Body of pancreas (tissue), 4 donors: Measurements from ENCODE around the gene DPYD. TPM values are rescaled to one million over a fixed set of nuclear protein-coding genes. Genes with fewer than 3 reads are reported as not detected.

Source experiments
- ATAC-seq: fragments of 150-250 bp; one replicate; pipeline ENCODE4 v1.9.1; 2016
- DNase-seq, 4 donors: peaks; one replicate each; pipeline ENCODE4 v3.0.0-alpha.2; 2019
- H3K27ac ChIP-seq, 4 donors: fragments of 200-600 bp; sonication (generic); 1 replicate in 3 of 4; 2 replicates in 1 of 4; pipeline versions ENCODE4 v1.5.1 to v1.6.1; 2016 to 2019; ENCODE audit warnings: mild to moderate bottlenecking in 1 of 4, mixed read lengths in 1 of 4, moderate library complexity in 1 of 4
- H3K27me3 ChIP-seq, 2 donors: fragments of 200-600 bp; sonication (generic); one replicate each; pipeline ENCODE4 v1.6.0; 2016; ENCODE audit warnings: mild to moderate bottlenecking in 1 of 2
- H3K36me3 ChIP-seq, 2 donors: fragments of 200-600 bp; sonication (generic); replicated peaks in 1 of 2; 2 replicates each; pipeline ENCODE4 v1.5.1; 2016; ENCODE audit warnings: low read depth in 2 of 2; ENCODE audit not compliant: insufficient read depth in 1 of 2
- H3K4me1 ChIP-seq: fragments of 200-600 bp; sonication (generic); one replicate; pipeline ENCODE4 v1.6.0; 2016
- H3K4me3 ChIP-seq, 2 donors: fragments of 200-600 bp; sonication (generic); 1 replicate in 1 of 2; 2 replicates in 1 of 2; pipeline ENCODE4 v1.5.1; 2016 to 2019
- H3K9me3 ChIP-seq, 3 donors: fragments of 200-600 bp; sonication (generic); 1 replicate in 2 of 3; 2 replicates in 1 of 3; pipeline ENCODE4 v1.5.1; 2016
- POLR2A ChIP-seq, 3 donors: fragments of 450-650 bp; IDR thresholded peaks; one replicate each; pipeline ENCODE4 v1.6.1; 2016; ENCODE audit warnings: antibody characterized with exemption in 3 of 3, mild to moderate bottlenecking in 2 of 3
- WGBS, 2 donors: methylation state at CpG; one replicate each; pipeline ENCODE4 v1.1.5; 2017; 5-methylcytosine and 5-hydroxymethylcytosine counted together
- intact Hi-C: fragments of 100-400 bp; cut with DNase I; formaldehyde crosslinking; loops from one replicate; pipeline ENCODE4 v1.15.1; 2023
- total RNA-seq, 2 donors: library from RNA; depleted of rRNA; stranded (reverse); fragments of >200 nt; gene quantifications; one replicate each; pipeline ENCODE4 v1.1.0, GENCODE V29; 2016
- TF ChIP-seq, protein P1 (sequence below), 7 experiments: fragments of 450-650 bp in 4 of 7; fragments of 200-600 bp in 3 of 7; sonication (generic) in 3 of 7; IDR thresholded peaks; one replicate each; pipeline ENCODE4 v1.5.1; 2016 to 2019; ENCODE audit warnings: antibody characterized with exemption in 7 of 7

DPYD gene
- total RNA-seq, 2 donors from 2014 or later, result 13.8 to 17.1 TPM

DNA sequence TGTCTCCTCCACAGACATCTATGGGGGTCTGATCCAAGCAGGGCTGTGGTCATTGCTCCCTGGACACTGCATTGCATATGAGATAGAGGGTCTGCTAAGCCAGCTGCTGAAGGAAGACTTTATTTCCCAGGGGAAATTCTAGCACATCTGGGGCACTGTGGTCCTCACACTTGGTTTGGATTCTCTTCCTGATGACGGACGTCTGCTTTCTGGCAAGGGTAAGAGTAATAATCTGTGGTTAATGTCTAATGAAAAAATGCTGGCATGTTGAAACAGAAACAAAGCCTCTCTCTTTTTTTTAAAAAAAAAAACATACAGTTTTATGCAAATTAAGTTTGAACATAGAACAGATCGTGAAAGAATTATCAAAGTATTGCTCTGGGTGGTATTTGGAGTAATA is 553.9 kb downstream of the DPYD start:
- DNase-seq (no peak), ATAC-seq (no peak)
- 49 to 51% methylated on average over 3 of the region's 3 CpGs for WGBS, 2 donors
- Histone ChIP-seq H3K4me1 (no peaks in the 10 kb centered on the region), H3K27me3 (no peaks in the 10 kb centered on the region), H3K27ac (no peak overlapping the region), H3K4me3 (no peak overlapping the region), H3K36me3 (no peaks in the 10 kb centered on the region), H3K9me3 (no peaks in the 10 kb centered on the region)
- TF ChIP-seq, protein P1, sequence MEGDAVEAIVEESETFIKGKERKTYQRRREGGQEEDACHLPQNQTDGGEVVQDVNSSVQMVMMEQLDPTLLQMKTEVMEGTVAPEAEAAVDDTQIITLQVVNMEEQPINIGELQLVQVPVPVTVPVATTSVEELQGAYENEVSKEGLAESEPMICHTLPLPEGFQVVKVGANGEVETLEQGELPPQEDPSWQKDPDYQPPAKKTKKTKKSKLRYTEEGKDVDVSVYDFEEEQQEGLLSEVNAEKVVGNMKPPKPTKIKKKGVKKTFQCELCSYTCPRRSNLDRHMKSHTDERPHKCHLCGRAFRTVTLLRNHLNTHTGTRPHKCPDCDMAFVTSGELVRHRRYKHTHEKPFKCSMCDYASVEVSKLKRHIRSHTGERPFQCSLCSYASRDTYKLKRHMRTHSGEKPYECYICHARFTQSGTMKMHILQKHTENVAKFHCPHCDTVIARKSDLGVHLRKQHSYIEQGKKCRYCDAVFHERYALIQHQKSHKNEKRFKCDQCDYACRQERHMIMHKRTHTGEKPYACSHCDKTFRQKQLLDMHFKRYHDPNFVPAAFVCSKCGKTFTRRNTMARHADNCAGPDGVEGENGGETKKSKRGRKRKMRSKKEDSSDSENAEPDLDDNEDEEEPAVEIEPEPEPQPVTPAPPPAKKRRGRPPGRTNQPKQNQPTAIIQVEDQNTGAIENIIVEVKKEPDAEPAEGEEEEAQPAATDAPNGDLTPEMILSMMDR (IDR thresholded peaks at IDR 0.05), result no peak
- TF ChIP-seq POLR2A (IDR thresholded peaks at IDR 0.05), result no peak
- intact Hi-C loops, result no loop called here

DNA sequence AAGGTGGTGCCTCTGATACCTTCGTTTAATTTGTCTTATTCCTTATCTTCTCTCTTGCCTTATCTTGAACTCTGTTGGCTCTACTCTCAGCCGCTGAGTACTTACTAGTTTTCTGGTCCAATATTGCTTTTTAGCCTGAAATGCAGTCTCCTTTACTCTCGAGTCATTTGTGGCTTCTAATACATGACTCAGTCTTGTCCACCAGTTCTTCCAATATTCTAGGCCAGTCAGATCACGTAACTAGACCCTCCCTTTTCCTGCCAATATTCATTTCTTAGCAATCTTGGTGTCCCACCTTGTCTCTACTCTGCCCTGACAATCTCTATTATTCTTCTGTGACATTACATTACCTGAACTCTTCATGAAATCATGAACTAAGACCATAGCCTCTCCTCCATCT is 555.8 kb downstream of the DPYD start:
- 71 to 73% methylated on average over 4 of the region's 4 CpGs for WGBS, 2 donors
- DNase-seq (no peak), ATAC-seq (no peak)
- H3K9me3 ChIP-seq, result no peaks in the 10 kb centered on the region
- H3K4me3 ChIP-seq, result no peak overlapping the region
- no peaks in the 10 kb centered on the region for H3K27me3 ChIP-seq
- no peak overlapping the region for H3K27ac ChIP-seq
- intact Hi-C loops, result no loop called here
- no peaks in the 10 kb centered on the region for H3K4me1 ChIP-seq
- TF ChIP-seq, protein P1 (IDR thresholded peaks at IDR 0.05), result no peak
- no peak for TF ChIP-seq POLR2A (IDR thresholded peaks at IDR 0.05)
- no peaks in the 10 kb centered on the region for H3K36me3 ChIP-seq

- no peak overlapping the region for H3K27ac ChIP-seq
- ATAC-seq (no peak), DNase-seq (no peak)
- no peaks in the 10 kb centered on the region for H3K36me3 ChIP-seq
- no peak overlapping the region for H3K4me3 ChIP-seq
- no peaks in the 10 kb centered on the region for H3K27me3 ChIP-seq
- no peaks in the 10 kb centered on the region for H3K9me3 ChIP-seq
- H3K4me1 ChIP-seq, result no peaks in the 10 kb centered on the region
- intact Hi-C loops, result no loop called here
- TF ChIP-seq, protein P1 (IDR thresholded peaks at IDR 0.05), result no peak
- no peak for TF ChIP-seq POLR2A (IDR thresholded peaks at IDR 0.05)
Observed at GRCh38 chr1:97364086-97364485, 556.7 kb downstream of the DPYD start.

DNA sequence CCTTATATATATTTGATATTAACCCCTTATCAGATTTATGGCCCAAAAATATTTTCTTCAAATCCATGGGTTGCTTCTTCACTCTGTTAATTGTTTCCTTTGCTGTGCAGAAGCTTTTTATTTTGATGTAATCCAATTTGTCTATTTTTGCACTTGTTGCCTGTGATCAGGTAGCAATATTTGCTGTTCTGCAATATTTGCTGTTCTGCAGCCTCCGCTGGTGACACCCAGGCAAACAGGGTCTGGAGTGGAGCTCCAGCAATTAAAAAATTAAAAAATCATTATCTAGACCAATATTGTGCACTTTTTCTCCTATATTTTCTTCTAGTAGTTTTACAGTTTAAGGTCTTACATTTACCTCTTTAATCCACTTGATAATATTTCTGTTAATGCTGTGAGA is 564.5 kb downstream of the DPYD start:
- no peaks in the 10 kb centered on the region for H3K4me1 ChIP-seq
- TF ChIP-seq, protein P1 (IDR thresholded peaks at IDR 0.05), result no peak
- no peak for TF ChIP-seq POLR2A (IDR thresholded peaks at IDR 0.05)
- H3K4me3 ChIP-seq, result no peak overlapping the region
- 96 to 100% methylated on average over 1 of the region's 1 CpG for WGBS, 2 donors
- H3K27me3 ChIP-seq, result no peaks in the 10 kb centered on the region
- intact Hi-C loops, result no loop called here
- H3K36me3 ChIP-seq, result no peaks in the 10 kb centered on the region
- no peak overlapping the region for H3K27ac ChIP-seq
- ATAC-seq (no peak), DNase-seq (no peak)
- peaks cover 0 to 8% (median 0%) of the 10 kb centered on the region in 3 donors for H3K9me3 ChIP-seq

- Histone ChIP-seq H3K9me3 (peaks cover 0 to 6% (median 0%) of the 10 kb centered on the region in 3 donors), H3K36me3 (no peaks in the 10 kb centered on the region), H3K4me1 (no peaks in the 10 kb centered on the region), H3K4me3 (no peak overlapping the region), H3K27ac (no peak overlapping the region), H3K27me3 (no peaks in the 10 kb centered on the region)
- DNase-seq (no peak), ATAC-seq (no peak)
- TF ChIP-seq, protein P1 (IDR thresholded peaks at IDR 0.05), result no peak
- no peak for TF ChIP-seq POLR2A (IDR thresholded peaks at IDR 0.05)
- 76 to 85% methylated on average over 4 of the region's 4 CpGs for WGBS, 2 donors
- intact Hi-C loops, result no loop called here
Observed at GRCh38 chr1:97352936-97353382, 567.9 kb downstream of the DPYD start.
